Activated CD4-positive, alpha-beta memory T cell treated with anti-CD3 and anti-CD28 coated beads, Interleukin-2, amount 10 ng/mL, durations not matched to agents 7 days and 5 days (primary cell): ENCODE data around the gene HOMER2. TPM values are rescaled to one million over a fixed set of nuclear protein-coding genes. Genes with fewer than 3 reads are reported as not detected.

Experiments
- CTCF ChIA-PET: fragments of 350-600 bp; sonication (Branson Sonifier 250); formaldehyde crosslinking; loops from one replicate; lab custom pipeline; 2021; ENCODE audit warnings: antibody characterized with exemption, inconsistent platforms; lab: Charles Lee
- POLR2A ChIA-PET: fragments of 350-600 bp; sonication (Branson Sonifier 250); formaldehyde crosslinking; loops from one replicate; lab custom pipeline; 2021; ENCODE audit warnings: antibody characterized with exemption; lab: Charles Lee
- DNase-seq: peaks from one replicate; pipeline ENCODE4 v3.0.0-alpha.2; 2020
- H3K27ac Mint-ChIP-seq: one replicate; pipeline ENCODE4 v1.8.0; 2021; ENCODE audit warnings: mild to moderate bottlenecking, mixed read lengths
- H3K27me3 Mint-ChIP-seq: one replicate; pipeline ENCODE4 v1.8.0; 2021; ENCODE audit warnings: mixed read lengths
- H3K36me3 Mint-ChIP-seq: one replicate; pipeline ENCODE4 v1.8.0; 2021; ENCODE audit warnings: low read depth, mixed read lengths
- H3K4me1 Mint-ChIP-seq: one replicate; pipeline ENCODE4 v1.8.0; 2021; ENCODE audit warnings: mixed read lengths
- H3K4me3 Mint-ChIP-seq: one replicate; pipeline ENCODE4 v1.8.0; 2021; ENCODE audit warnings: mild to moderate bottlenecking, mixed read lengths
- H3K9me3 Mint-ChIP-seq: one replicate; pipeline ENCODE4 v1.8.0; 2021; ENCODE audit warnings: mixed read lengths
- total RNA-seq, 2 experiments: library from RNA; stranded (reverse); gene quantifications; one replicate each; pipeline ENCODE4 v1.2.3, GENCODE V29; 2021

Gene HOMER2
- total RNA-seq, 2 experiments from 2014 or later = 20.0 to 26.0 TPM

GRCh38 chr15:82804575-82804949 lies 148.0 kb downstream of the HOMER2 start:
- Mint-ChIP-seq H3K9me3 (no peaks in the 10 kb centered on the region), H3K27ac (no peak overlapping the region), H3K4me3 (no peak overlapping the region), H3K36me3 (no peaks in the 10 kb centered on the region), H3K4me1 (peaks cover 11% of the 10 kb centered on the region), H3K27me3 (peaks cover 42% of the 10 kb centered on the region)
- ChIA-PET POLR2A (no interaction called here), CTCF (no interaction called here)
- no peak for DNase-seq

- CTCF ChIA-PET = no interaction called here
- Mint-ChIP-seq H3K4me3 (no peak overlapping the region), H3K4me1 (peaks cover 7% of the 10 kb centered on the region), H3K27me3 (peaks cover 48% of the 10 kb centered on the region), H3K36me3 (no peaks in the 10 kb centered on the region), H3K27ac (no peak overlapping the region), H3K9me3 (no peaks in the 10 kb centered on the region)
- POLR2A ChIA-PET = no interaction called here
- DNase-seq = no peak
Observed at GRCh38 chr15:82803793-82804574, 148.5 kb downstream of the HOMER2 start.

- CTCF ChIA-PET = no interaction called here
- no peak overlapping the region for H3K27ac Mint-ChIP-seq
- no peaks in the 10 kb centered on the region for H3K36me3 Mint-ChIP-seq
Observed at GRCh38 chr15:82802497-82802896, 150.0 kb downstream of the HOMER2 start.

GRCh38 chr15:82799183-82799841 lies 153.2 kb downstream of the HOMER2 start:
- CTCF ChIA-PET = no interaction called here
- POLR2A ChIA-PET = interaction anchor here (1.2 kb wide), 1 partner anchor 11 kb away, joined by 4 read pairs; no protein-coding TSS in a partner anchor
- Mint-ChIP-seq H3K4me3 (no peak overlapping the region), H3K27ac (no peak overlapping the region), H3K36me3 (no peaks in the 10 kb centered on the region), H3K27me3 (peaks cover 38% of the 10 kb centered on the region), H3K4me1 (no peaks in the 10 kb centered on the region), H3K9me3 (no peaks in the 10 kb centered on the region)
- DNase-seq = no peak

More at GRCh38 chr15:82802497-82802896, 150.0 kb downstream of the HOMER2 start:
- peaks cover 49% of the 10 kb centered on the region for H3K27me3 Mint-ChIP-seq
- no peaks in the 10 kb centered on the region for H3K9me3 Mint-ChIP-seq
- no peak overlapping the region for H3K4me3 Mint-ChIP-seq
- POLR2A ChIA-PET = interaction anchor here (1.3 kb wide), 1 partner anchor 9 kb away, joined by 8 read pairs; no protein-coding TSS in a partner anchor
- DNase-seq = no peak
- no peaks in the 10 kb centered on the region for H3K4me1 Mint-ChIP-seq

Other genes starting within 250 kb of the HOMER2 start
- not detected for gene AP3B2, start 242.8 kb downstream of the HOMER2 start, total RNA-seq
- not detected for gene FSD2, start 146.7 kb downstream of the HOMER2 start, total RNA-seq
- gene WHAMM, start 143.1 kb downstream of the HOMER2 start, total RNA-seq = 10 to 100 TPM; 11.1 to 13.7 TPM
- 10 to 100 TPM; 24.1 TPM for gene RAMAC, start 33.5 kb upstream of the HOMER2 start, total RNA-seq
- 10 to 100 TPM; 23.8 to 25.5 TPM for gene C15orf40, start 58.9 kb upstream of the HOMER2 start, total RNA-seq
- 10 to 100 TPM; 55.0 to 58.6 TPM for gene BTBD1, start 114.5 kb upstream of the HOMER2 start, total RNA-seq
- gene TM6SF1, start 154.9 kb upstream of the HOMER2 start, total RNA-seq = 10 to 100 TPM; 20.4 to 22.0 TPM